Mesenchymal stem cell (in vitro differentiated cells and primary cell): ENCODE measurements around the gene SELENBP1.
"Not testable (repeated sequence)": the region's sequence is repeated elsewhere in the genome, so short reads cannot be mapped to it uniquely, and the experiment has no call there.

Source experiments
- DNase-seq: peaks from one replicate; pipeline ENCODE4 v3.0.0-alpha.2; 2013
- H2AFZ ChIP-seq: one replicate; pipeline ENCODE4 v1.6.1; 2013; ENCODE audit warnings: low read depth, mild to moderate bottlenecking, control low read depth, inconsistent platforms, low read length, moderate library complexity
- H2AK5ac ChIP-seq: 2 replicates; pipeline ENCODE4 v1.6.1; 2013; ENCODE audit warnings: low read length, moderate library complexity, mild to moderate bottlenecking, inconsistent platforms; ENCODE audit not compliant: severe bottlenecking
- H2BK120ac ChIP-seq: one replicate; pipeline ENCODE4 v1.6.1; 2013; ENCODE audit warnings: low read depth, mild to moderate bottlenecking, inconsistent platforms, low read length, moderate library complexity
- H2BK12ac ChIP-seq, 2 experiments: one replicate each; pipeline ENCODE4 v1.6.1; 2013; ENCODE audit warnings: inconsistent platforms in 2 of 2, low read length in 2 of 2, mild to moderate bottlenecking in 2 of 2, moderate library complexity in 2 of 2, control low read depth in 1 of 2
- H2BK15ac ChIP-seq: one replicate; pipeline ENCODE4 v1.6.1; 2013; ENCODE audit warnings: mild to moderate bottlenecking, low read depth, inconsistent platforms; ENCODE audit not compliant: poor library complexity, severe bottlenecking
- H2BK5ac ChIP-seq: 2 replicates; pipeline ENCODE4 v1.6.1; 2013; ENCODE audit warnings: low read depth, mild to moderate bottlenecking, low read length, control low read depth, inconsistent platforms; ENCODE audit not compliant: poor library complexity, severe bottlenecking
- H3K14ac ChIP-seq, 2 experiments: one replicate each; pipeline ENCODE4 v1.6.1; 2013; ENCODE audit warnings: inconsistent platforms in 2 of 2, low read length in 2 of 2, control low read depth in 1 of 2, mild to moderate bottlenecking in 1 of 2, moderate library complexity in 1 of 2
- H3K18ac ChIP-seq, 2 experiments: one replicate each; pipeline ENCODE4 v1.6.1; 2013; ENCODE audit warnings: inconsistent platforms in 2 of 2, low read length in 2 of 2, control low read depth in 1 of 2, low read depth in 1 of 2, mild to moderate bottlenecking in 1 of 2
- H3K23ac ChIP-seq, 2 experiments: one replicate each; pipeline ENCODE4 v1.6.1; 2013; ENCODE audit warnings: inconsistent platforms in 2 of 2, low read length in 2 of 2, mild to moderate bottlenecking in 2 of 2, moderate library complexity in 2 of 2, control low read depth in 1 of 2
- H3K27ac ChIP-seq: 2 replicates; pipeline ENCODE4 v1.5.1; 2013; ENCODE audit warnings: mild to moderate bottlenecking, moderate library complexity, low read length, control low read depth, inconsistent platforms; ENCODE audit not compliant: poor library complexity, severe bottlenecking
- H3K27me3 ChIP-seq, 2 experiments: 2 replicates each; pipeline versions ENCODE4 v1.6.1 to v1.7.0; 2013; ENCODE audit warnings: low read length in 2 of 2, mild to moderate bottlenecking in 2 of 2, moderate library complexity in 2 of 2, control low read depth in 1 of 2, inconsistent platforms in 1 of 2; ENCODE audit not compliant: control insufficient read depth in 1 of 2, insufficient read depth in 1 of 2
- H3K36me3 ChIP-seq, 2 experiments: 2 replicates each; pipeline versions ENCODE4 v1.6.1 to v1.7.0; 2013; ENCODE audit warnings: low read length in 2 of 2, control low read depth in 1 of 2, inconsistent platforms in 1 of 2, low read depth in 1 of 2, mild to moderate bottlenecking in 1 of 2; ENCODE audit not compliant: insufficient read depth in 2 of 2, control insufficient read depth in 1 of 2
- H3K4ac ChIP-seq, 2 experiments: one replicate each; pipeline ENCODE4 v1.6.1; 2013; ENCODE audit warnings: inconsistent platforms in 2 of 2, low read length in 2 of 2, mild to moderate bottlenecking in 2 of 2, moderate library complexity in 2 of 2, control low read depth in 1 of 2, low read depth in 1 of 2
- H3K4me1 ChIP-seq: 2 replicates; pipeline ENCODE4 v1.6.1; 2013; ENCODE audit warnings: low read depth, low read length, control low read depth; ENCODE audit not compliant: control insufficient read depth, insufficient read depth
- H3K4me2 ChIP-seq: 2 replicates; pipeline ENCODE4 v1.6.1; 2013; ENCODE audit warnings: low read length, mild to moderate bottlenecking, inconsistent platforms; ENCODE audit not compliant: poor library complexity, severe bottlenecking
- H3K4me3 ChIP-seq, 2 experiments: 2 replicates each; pipeline versions ENCODE4 v1.5.1 to v1.7.0; 2013; ENCODE audit warnings: low read length in 2 of 2, mild to moderate bottlenecking in 2 of 2, control low read depth in 1 of 2, low read depth in 1 of 2; ENCODE audit not compliant: insufficient read depth in 1 of 2
- H3K79me1 ChIP-seq: replicated peaks from 2 replicates; pipeline ENCODE4 v1.6.1; 2013; ENCODE audit warnings: mild to moderate bottlenecking, control low read depth, low read length, inconsistent platforms; ENCODE audit not compliant: poor library complexity, severe bottlenecking
- H3K9ac ChIP-seq: 2 replicates; pipeline ENCODE4 v1.7.0; 2013; ENCODE audit warnings: mild to moderate bottlenecking, low read length, moderate library complexity
- H3K9me3 ChIP-seq: 2 replicates; pipeline ENCODE4 v1.7.0; 2013; ENCODE audit warnings: mild to moderate bottlenecking, low read length; ENCODE audit not compliant: control insufficient read depth
- H4K8ac ChIP-seq: one replicate; pipeline ENCODE4 v1.6.1; 2013; ENCODE audit warnings: inconsistent platforms, mild to moderate bottlenecking, low read length, moderate library complexity
- H4K91ac ChIP-seq: one replicate; pipeline ENCODE4 v1.6.1; 2013; ENCODE audit warnings: mild to moderate bottlenecking, low read length, inconsistent platforms
- WGBS: methylation state at CpG from one replicate; pipeline ENCODE4 v1.1.7; 2013; ENCODE audit warnings: mixed read lengths; 5-methylcytosine and 5-hydroxymethylcytosine counted together

The SELENBP1 gene

GRCh38 chr1:151401125-151401788, 28.8 kb upstream of the SELENBP1 start:
- H3K27me3 ChIP-seq = no peaks in the 10 kb centered on the region
- H3K27ac ChIP-seq = no peak overlapping the region
- H3K14ac ChIP-seq = no peak overlapping the region
- H3K4me3 ChIP-seq = peak overlapping the region in 1 of 2 experiments; percentile 94
- no peak overlapping the region for H4K8ac ChIP-seq
- H3K36me3 ChIP-seq = peaks cover 26 to 53% of the 10 kb centered on the region in 2 experiments
- H3K23ac ChIP-seq = no peak overlapping the region
- peaks cover 4% of the 10 kb centered on the region for H3K4me1 ChIP-seq
- H2AFZ ChIP-seq = no peak overlapping the region
- peak overlapping the region; percentile 96 for H3K9ac ChIP-seq
- no peaks in the 10 kb centered on the region for H3K9me3 ChIP-seq
- H2AK5ac ChIP-seq = no peak overlapping the region
- H3K4ac ChIP-seq = no peak overlapping the region
- H3K79me1 ChIP-seq = peaks cover 13% of the 10 kb centered on the region
- no peak overlapping the region for H2BK120ac ChIP-seq
- WGBS = 94% methylated on average over 13 of the region's 13 CpGs
- H3K4me2 ChIP-seq = no peak overlapping the region
- H2BK15ac ChIP-seq = no peak overlapping the region
- peak; percentile 49 for DNase-seq
- H4K91ac ChIP-seq = no peak overlapping the region
- H3K18ac ChIP-seq = no peak overlapping the region
- no peak overlapping the region for H2BK5ac ChIP-seq
- no peak overlapping the region for H2BK12ac ChIP-seq

DNA sequence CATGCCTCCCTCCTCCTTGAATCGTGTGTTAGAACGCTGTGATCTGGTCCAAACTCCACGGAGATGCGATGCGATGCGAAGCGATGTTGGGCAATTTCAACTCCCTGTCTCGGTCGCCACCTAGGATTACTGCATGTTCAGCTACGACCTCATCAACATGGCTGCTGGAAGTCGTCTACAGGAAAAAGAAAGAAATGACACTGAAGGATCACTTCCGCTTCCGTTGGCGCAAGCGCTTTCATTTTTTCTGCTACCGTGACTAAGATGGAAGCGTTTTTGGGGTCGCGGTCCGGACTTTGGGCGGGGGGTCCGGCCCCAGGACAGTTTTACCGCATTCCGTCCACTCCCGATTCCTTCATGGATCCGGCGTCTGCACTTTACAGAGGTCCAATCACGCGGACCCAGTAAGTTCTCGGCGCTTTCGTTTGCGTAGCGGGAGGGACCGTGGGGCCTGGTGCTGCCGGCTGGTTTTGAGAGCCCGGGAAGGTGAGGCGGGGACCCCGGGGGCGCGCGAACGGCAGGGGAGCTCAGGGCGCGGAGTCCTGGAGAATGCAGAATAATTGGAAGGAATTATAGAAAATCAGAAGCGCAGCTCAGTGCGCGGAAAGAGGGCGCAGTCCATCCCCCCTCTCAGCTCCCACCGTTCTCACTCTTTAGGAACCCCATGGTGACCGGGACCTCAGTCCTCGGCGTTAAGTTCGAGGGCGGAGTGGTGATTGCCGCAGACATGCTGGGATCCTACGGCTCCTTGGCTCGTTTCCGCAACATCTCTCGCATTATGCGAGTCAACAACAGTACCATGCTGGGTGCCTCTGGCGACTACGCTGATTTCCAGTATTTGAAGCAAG, 27.0 kb upstream of the SELENBP1 start, which contains the start of gene PSMB4:
Gene PSMB4, plus strand, starts transcription at position 250 of the 848 bp plus-strand sequence. Its CDS starts 15 bp downstream, at position 265.
- H3K18ac ChIP-seq = peak within 1 kb of the TSS; percentile 72 to 78
- H3K14ac ChIP-seq = no peak within 1 kb of the TSS
- H3K4me2 ChIP-seq = peak within 1 kb of the TSS; percentile 92
- H3K23ac ChIP-seq = peak within 1 kb of the TSS in 1 of 2 experiments; percentile 83
- DNase-seq = peak; percentile 96
- H3K79me1 ChIP-seq = peaks cover 7% of the 10 kb centered on the region
- no peaks in the 10 kb centered on the region for H3K9me3 ChIP-seq
- peak within 1 kb of the TSS; percentile 49 for H2AK5ac ChIP-seq
- peak within 1 kb of the TSS; percentile 81 for H4K8ac ChIP-seq
- H3K27ac ChIP-seq = peak within 1 kb of the TSS; percentile 86
- H3K4me3 ChIP-seq = peak within 1 kb of the TSS; percentile 86 to 94
- H3K36me3 ChIP-seq = peaks cover 8 to 36% of the 10 kb centered on the region in 2 experiments
- peak within 1 kb of the TSS; percentile 88 for H2BK15ac ChIP-seq
- H2AFZ ChIP-seq = no peak within 1 kb of the TSS
- peak within 1 kb of the TSS; percentile 6 for H2BK120ac ChIP-seq
- H4K91ac ChIP-seq = peak within 1 kb of the TSS; percentile 78
- H3K9ac ChIP-seq = peak within 1 kb of the TSS; percentile 96
- H3K27me3 ChIP-seq = no peaks in the 10 kb centered on the region
- H3K4me1 ChIP-seq = peaks cover 4% of the 10 kb centered on the region
- peak within 1 kb of the TSS; percentile 21 to 57 for H2BK12ac ChIP-seq
- under 1% methylated on average over 61 of the region's 63 CpGs for WGBS
- peak within 1 kb of the TSS; percentile 54 for H2BK5ac ChIP-seq
- H3K4ac ChIP-seq = peak within 1 kb of the TSS; percentile 37 to 87

GRCh38 chr1:151396265-151396664, 23.8 kb upstream of the SELENBP1 start:
- not testable (repeated sequence) for H3K36me3 ChIP-seq, H3K14ac ChIP-seq, H2BK12ac ChIP-seq, H4K91ac ChIP-seq, H3K79me1 ChIP-seq, H2BK120ac ChIP-seq, H3K4me1 ChIP-seq, H3K9me3 ChIP-seq, H4K8ac ChIP-seq, H3K4me3 ChIP-seq, H3K27me3 ChIP-seq, H2BK5ac ChIP-seq, H3K4ac ChIP-seq, H2AFZ ChIP-seq, H3K23ac ChIP-seq, H3K18ac ChIP-seq, H3K9ac ChIP-seq, DNase-seq, H2AK5ac ChIP-seq, H3K4me2 ChIP-seq, H3K27ac ChIP-seq, H2BK15ac ChIP-seq
- WGBS = 93% methylated on average over 3 of the region's 5 CpGs

GRCh38 chr1:151393583-151393982, 21.1 kb upstream of the SELENBP1 start:
- Histone ChIP-seq H2AK5ac (no peak overlapping the region), H2BK12ac (no peak overlapping the region), H2BK15ac (no peak overlapping the region), H3K36me3 (no peaks in the 10 kb centered on the region), H3K4me3 (no peak overlapping the region), H2AFZ (no peak overlapping the region), H3K23ac (no peak overlapping the region), H3K4me1 (no peaks in the 10 kb centered on the region), H3K4ac (no peak overlapping the region), H4K91ac (no peak overlapping the region), H3K18ac (no peak overlapping the region), H3K9me3 (no peaks in the 10 kb centered on the region), H3K27ac (no peak overlapping the region), H3K27me3 (no peaks in the 10 kb centered on the region), H3K79me1 (no peaks in the 10 kb centered on the region), H2BK120ac (no peak overlapping the region), H3K4me2 (no peak overlapping the region), H4K8ac (no peak overlapping the region), H3K9ac (no peak overlapping the region), H3K14ac (no peak overlapping the region), H2BK5ac (no peak overlapping the region)
- no peak for DNase-seq
